ENCODE data around the gene LVRN.
"Not testable (repeated sequence)": the region's sequence is repeated elsewhere in the genome, so short reads cannot be mapped to it uniquely, and the experiment has no call there.

Gene LVRN, protein sequence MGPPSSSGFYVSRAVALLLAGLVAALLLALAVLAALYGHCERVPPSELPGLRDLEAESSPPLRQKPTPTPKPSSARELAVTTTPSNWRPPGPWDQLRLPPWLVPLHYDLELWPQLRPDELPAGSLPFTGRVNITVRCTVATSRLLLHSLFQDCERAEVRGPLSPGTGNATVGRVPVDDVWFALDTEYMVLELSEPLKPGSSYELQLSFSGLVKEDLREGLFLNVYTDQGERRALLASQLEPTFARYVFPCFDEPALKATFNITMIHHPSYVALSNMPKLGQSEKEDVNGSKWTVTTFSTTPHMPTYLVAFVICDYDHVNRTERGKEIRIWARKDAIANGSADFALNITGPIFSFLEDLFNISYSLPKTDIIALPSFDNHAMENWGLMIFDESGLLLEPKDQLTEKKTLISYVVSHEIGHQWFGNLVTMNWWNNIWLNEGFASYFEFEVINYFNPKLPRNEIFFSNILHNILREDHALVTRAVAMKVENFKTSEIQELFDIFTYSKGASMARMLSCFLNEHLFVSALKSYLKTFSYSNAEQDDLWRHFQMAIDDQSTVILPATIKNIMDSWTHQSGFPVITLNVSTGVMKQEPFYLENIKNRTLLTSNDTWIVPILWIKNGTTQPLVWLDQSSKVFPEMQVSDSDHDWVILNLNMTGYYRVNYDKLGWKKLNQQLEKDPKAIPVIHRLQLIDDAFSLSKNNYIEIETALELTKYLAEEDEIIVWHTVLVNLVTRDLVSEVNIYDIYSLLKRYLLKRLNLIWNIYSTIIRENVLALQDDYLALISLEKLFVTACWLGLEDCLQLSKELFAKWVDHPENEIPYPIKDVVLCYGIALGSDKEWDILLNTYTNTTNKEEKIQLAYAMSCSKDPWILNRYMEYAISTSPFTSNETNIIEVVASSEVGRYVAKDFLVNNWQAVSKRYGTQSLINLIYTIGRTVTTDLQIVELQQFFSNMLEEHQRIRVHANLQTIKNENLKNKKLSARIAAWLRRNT

DNA sequence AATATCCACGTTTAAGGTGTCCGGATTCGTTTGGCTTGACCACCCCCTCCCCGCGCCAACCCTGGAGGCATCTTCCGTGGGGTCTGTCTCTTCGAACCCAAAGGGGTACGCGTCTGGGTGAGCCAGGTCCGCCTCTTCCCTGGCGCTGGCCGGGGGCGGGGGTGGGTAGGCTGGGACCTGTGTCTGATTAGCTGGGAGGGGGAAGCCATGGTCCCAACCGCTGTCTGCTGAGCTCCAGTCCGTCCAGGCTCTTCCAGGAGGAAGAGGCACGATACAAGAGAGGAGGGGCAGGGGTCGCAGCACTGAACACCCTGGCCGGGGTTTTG lies at the start of gene LVRN:
Gene LVRN (plus strand): TSS at position 237 of the 326 bp plus-strand sequence. CDS start 143 bp downstream, outside the sequence.
- no peak for DNase-seq (ENCODE audit: low spot score)

DNA sequence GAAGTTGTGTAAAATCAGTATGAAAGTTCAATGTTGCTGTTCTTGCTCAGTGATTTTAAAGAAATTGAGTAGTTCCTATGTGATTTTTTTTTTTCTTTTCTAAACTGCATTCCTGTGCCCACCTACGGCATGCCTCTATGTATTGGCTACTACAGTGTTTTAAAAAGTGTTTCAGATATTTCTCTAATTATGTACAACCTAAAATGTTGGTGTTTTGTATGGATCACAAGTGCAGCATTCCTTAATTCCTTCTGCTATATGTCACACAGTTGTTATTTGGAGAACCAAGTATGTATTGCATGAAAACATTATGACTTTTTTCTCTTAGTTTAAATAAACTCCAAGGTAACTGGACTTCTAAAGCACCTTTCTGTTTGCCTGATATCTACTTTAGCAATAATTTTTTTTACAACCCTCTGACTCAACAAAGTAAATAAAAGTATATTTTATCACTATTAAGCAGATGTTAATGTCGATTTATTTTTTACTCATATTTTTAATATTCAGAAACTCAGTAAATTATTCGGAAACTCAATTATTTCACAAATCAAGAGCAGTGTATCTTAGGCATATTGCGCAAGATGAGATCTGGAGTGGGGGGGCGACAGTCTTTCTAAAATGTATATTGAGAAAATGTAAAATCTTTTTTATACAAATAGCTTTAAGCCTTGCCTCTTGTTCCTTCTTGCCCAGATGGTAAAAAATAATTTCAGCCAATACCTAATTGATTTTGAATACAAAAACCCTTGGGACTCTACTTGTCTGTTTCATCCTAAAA lies 48.5 kb upstream of the LVRN start:
- not testable (repeated sequence) for DNase-seq (ENCODE audit: low spot score)

DNA sequence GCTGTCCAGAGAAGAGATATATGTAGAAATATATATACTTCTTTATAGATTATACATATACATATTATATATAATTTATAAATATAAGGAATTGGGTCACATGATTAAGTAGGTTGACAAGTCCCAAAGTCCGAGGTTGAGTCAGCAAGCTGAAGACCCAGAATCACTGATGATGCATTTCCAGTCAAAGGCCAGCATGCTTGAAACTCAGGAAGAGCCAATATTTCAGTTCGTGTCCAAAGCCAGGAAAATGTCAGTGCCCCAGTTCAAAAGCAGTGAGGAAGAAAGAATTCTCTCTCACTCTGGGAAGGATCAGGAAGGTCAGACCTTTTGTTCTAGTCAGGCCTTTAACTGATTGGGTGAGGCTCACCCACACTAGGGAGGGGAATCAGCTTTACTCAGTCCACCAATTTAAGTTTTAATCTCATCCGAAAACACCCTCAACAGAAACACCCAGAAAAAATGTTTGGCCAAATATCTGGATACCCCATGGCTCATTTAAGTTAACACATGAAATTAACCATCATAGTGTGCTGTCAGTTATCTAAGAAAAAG lies 42.0 kb upstream of the LVRN start:
- no peak for DNase-seq (ENCODE audit: low spot score)

DNA sequence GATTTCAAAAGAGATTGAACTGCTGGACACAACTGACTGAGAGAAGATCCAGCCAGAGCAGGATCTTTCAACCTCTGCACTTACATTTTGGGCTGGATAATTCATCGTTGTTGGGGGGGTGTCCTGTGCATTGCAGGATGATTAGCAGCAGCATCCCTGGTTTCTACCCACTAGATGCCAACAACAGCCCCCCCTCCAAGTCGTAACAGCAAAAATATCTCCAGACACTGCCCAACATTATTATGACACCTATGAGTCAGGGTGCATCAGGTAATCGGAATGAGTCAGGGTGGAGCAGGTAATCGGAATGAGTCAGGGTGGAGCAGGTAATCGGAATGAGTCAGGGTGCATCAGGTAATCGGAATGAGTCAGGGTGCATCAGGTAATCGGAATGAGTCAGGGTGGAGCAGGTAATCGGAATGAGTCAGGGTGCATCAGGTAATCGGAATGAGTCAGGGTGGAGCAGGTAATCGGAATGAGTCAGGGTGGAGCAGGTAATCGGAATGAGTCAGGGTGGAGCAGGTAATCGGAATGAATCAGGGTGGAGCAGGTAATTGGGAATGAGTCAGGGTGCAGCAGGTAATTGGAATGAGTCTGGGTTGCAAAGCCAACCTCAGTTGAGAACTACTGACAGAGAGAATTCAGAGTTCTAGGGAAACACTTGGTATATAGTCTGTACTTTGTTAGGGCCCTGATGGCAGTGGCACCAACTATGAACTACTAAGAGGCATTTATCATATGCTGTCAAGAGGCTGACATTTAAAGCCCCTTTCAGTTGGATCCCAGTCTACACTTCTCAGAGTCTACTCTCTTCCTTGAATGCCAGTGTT lies 33.5 kb upstream of the LVRN start:
- DNase-seq (ENCODE audit: low spot score), result not testable (repeated sequence)

DNA sequence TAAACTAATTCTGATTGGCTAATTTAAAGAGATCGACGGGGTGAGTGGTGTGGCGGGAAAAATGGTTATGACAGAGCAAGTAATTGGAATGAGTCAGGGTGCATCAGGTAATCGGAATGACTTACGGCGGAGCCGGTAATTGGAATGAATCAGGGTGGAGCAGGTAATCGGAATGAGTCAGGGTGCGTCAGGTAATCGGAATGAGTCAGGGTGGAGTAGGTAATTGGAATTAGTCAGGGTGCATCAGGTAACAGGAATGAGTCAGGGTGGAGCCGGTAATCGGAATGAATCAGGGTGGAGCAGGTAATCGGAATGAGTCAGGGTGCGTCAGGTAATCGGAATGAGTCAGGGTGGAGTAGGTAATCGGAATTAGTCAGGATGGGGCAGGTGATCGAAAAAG lies 32.1 kb upstream of the LVRN start:
- not testable (repeated sequence) for DNase-seq (ENCODE audit: low spot score)

DNA sequence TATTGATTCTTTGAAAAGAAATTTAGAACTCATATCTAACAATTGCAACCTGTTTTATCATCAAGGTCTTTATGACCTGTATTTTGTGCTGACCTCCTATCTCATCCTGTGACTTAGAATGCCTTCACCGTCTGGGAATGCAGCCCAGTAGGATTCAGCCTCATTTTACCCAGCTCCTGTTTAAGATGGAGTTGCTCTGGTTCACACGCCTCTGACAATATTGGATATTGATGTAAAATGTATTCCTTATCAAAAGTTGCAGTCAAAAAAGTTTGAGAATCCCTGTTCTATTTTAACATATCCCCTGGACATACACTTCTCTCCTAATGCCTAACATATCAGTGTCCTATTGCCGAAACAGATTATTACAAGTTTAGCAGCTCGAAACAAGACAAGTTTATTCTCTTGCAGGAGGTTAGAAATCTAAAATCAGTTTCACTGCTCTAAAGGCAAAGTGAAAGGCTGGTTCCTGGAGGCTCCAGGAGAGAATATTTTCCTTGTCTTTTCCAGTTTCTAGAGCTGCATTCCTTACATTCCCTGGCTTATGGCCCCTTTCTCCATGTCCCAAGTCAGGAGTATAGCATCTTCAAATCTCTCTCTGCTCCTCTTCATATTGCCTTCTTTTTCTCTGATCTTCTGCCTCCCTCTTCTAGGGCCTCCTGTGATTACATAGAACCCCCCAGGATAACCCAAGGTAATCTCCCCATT lies 31.5 kb upstream of the LVRN start:
- no peak for DNase-seq (ENCODE audit: low spot score)

DNA sequence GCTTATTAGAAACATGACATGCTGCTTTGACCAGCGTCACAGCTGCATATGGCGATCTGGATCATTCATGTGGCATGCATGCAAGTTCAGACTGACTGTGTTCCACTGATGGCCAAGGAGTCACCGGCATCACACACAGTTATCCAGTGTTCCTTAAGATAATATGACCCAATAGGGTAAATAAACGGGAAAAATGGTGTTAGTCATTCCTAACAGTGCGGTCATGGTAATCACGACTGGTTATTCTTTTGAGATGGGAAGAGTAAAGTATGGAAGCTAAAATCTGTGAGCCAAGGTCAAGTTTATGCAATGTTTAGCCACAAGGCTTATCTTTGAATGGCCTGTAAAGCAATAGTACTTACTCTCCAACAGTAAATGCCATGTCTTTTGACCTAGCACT lies 29.3 kb upstream of the LVRN start:
- DNase-seq (ENCODE audit: low spot score), result no peak

DNA sequence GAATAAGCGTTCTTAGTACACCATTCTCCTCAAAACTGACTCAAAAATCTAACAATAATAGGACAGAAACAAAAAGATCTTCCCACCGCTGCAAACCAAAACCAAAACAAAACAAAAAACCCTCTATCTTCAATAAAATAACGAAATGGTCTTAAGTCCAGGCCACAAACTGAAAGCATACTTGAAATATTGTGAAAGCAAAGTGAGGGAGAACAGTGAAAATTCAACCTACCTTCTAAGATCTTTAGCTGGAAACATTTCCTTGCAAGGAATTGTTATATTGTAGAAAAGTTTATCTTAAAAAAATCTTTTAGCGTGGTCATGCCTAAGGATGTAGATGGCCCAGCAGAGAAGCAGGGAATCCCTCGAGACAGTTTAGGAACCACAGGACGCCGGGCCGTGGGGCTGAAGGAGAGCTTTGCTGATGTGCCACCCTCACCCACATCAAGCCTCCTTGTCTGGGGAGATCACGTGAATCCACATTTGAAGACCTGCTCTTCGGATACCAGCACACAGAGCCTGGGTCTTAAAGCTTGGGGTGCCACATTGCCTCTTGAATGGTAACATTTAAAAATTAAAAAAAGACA lies 27.8 kb upstream of the LVRN start:
- no peak for DNase-seq (ENCODE audit: low spot score)

DNA sequence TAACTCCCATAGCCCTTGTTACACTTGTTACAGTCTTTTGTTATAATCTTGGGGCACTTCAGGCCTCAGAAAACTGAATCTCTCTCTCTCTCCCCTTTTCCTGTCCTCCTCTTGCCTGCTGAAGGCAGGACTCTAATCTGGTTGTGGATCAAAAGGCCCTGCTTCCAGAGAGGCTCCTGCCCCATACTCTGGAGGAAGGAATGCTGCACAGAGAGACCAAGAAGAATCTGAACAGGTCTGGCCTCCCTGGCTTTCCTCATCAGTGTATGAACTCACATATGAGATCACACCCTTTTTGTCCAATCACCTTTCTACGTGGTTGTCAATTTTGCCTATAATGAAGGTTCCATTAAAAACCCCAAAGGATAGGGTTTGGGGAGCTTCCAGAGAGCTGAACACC lies 26.2 kb upstream of the LVRN start:
- DNase-seq (ENCODE audit: low spot score), result no peak

DNA sequence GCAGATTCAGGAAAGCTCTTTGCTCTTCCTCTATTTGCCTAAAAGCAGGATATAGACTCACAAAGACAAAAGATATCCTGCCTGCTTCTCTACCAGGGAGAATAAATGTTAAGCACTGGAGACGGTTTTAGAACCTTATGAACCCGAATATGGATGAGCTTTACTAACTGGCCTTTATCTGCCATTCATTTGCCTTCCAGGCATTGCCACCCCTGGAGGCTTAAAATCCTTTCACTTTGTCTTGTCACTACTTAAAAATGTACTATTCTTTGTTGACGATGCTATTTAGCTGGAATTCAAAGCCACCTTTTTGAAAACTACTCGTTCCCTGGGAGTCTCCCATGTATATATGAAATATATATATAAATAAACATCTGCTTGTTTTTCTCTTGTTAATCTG lies 23.2 kb upstream of the LVRN start:
- DNase-seq (ENCODE audit: low spot score), result no peak

DNA sequence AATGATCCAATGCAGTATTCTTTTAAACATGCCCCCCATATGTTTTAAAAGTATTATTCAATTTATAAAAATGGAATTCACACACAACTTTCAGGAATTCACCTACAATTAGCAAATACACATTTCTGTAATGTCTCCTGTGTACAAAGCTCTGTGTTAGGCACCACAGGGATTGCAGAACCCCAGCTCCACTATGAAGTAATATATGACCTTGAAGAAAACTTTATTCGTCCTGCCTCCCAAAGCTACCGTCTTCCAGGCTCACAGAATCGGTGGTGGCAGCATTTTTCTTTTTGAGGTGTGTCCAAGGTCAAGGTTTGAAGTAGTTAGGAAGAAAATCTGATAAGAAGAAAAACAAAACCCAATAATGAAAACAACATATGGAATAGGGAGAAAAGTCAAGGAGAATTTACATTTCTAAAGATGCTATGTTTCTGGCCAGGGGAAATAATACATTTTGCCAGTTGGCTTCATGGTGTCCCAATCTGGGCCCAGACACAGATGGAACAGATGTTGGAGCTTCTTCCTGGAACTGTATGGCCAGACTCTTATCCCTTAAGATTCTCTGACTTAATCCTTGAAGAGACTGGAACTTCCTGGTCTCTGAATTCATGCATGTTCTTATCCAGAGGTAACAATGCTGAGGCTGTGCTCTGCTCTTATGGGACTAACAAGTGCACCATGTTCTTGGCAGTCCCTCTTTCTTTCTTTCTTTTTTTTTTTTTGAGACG lies 22.0 kb upstream of the LVRN start:
- no peak for DNase-seq (ENCODE audit: low spot score)

DNA sequence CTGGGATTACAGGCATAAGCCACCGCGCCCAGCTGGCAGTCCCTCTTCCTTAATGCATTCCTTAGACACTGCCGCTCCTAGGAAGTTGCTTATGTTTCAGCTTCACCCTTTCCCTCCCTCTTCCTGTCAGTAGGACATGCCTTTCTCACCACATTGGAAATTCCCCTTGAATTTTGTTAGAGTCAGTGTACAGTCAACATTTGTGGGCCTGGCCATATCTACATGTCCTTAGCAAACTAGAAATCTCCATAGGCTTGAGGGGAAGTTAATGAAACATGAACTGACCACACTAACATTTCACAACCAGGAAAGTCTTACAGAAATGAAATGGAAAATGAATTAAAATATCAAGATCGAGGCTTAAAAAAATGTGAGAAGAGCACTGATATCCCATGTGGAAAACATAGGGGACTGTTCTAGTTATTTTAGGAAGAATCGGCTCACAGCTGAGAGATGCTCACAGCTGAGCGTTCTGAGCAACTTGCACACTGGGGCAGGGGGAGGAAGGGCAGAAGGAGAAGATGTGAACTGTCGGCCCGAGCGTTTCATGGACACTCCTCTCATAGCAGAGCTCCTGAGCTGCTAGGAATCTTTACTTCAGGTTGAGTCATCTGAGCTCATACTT lies 21.1 kb upstream of the LVRN start:
- peak; percentile 90 for DNase-seq (ENCODE audit: low spot score)

DNA sequence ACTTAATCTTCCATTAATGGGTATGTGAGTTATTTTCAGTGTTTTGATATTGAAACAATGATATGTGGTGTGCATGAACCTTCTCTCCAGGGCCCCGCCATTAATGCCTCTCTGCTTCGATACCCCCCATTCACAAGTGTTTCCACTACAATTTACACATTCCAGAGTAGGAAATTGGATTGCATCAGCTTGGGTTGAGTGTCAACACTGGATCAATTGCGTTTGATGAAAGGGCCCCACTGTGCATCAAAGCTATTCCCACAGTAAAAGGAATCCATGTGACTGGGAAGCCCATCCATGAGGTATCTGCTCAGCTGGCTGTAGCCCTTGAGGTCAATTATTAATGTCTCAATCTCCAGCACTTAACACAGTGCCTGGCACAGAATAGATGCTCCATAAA lies 17.8 kb upstream of the LVRN start:
- no peak for DNase-seq (ENCODE audit: low spot score)

DNA sequence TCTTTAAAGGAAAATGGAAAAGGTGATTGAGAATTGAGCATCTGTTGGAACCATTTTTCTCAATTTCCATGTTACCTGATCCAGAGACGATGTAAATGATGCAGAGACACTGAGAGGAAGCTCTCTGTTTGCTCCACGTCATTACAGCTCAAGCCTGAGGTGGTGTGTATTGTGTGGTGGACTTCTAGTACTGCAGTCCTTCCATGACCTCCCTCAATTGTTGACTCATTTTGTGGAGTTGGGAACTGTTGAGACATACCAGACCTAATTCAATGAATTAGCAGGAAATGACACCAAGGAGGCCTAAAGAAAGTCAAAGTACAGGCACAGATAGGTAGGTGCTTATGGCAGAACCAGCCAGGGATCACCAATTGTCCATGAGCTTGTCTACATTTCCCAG lies 15.6 kb upstream of the LVRN start:
- DNase-seq (ENCODE audit: low spot score), result peak; percentile 37

DNA sequence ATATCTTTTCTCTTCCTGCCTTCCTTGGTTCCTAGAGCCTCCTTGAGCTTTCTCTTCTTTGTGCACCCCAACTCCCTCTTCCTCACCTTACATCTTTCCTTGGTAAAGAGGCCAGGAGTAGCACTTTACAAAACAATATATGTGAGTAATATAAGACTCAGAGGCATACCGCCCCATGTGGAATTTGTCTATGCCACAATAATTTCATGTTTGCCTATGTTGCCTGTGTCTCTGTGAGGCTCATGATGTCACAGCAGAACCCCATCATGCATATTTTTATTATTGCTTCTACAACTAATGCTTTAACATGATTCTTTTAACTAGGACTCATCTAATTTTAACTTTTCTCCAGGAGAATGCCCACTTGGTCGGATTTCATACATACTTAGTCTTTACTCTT lies 15.0 kb upstream of the LVRN start:
- DNase-seq (ENCODE audit: low spot score), result peak; percentile 12

DNA sequence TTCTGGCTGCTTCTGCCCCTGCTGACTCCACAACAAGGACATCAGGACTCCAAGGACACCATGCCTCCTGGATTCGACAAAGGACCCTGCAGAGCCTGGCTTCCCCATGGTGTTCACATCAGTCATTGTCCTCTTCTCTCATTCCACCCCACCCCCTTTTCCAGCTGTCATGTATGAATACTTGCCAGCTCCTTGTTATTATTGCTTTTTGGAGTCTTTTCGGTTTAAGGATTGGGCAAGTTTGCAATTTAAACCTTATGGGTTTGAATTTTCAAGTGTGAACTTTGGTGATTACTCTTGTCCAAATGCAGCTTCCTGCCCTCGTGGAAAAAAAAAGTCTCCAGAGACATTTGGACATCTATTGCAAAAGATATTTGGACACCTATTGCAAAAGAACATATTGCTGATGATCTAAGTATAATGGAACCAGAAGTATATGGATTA lies 14.2 kb upstream of the LVRN start:
- DNase-seq (ENCODE audit: low spot score), result peak; percentile 41

DNA sequence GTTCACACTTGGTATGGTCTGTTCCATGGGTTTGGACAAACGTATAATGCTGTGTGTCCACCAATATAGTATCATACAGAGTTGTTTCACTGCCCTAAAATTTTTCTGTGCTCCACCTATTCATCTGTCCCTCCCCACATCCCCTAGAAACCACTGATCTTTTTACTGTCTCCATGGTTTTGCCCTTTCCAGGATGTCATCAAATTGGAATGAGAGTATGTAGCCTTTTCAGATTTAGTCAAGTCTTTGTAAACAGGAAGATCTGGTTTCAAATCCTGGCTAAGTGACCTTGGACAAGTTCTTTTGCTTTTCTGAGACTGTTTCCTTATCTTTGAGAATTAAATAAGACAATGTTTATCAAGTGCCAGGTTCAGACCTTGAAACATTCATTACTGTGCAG lies 13.2 kb upstream of the LVRN start:
- no peak for DNase-seq (ENCODE audit: low spot score)

DNA sequence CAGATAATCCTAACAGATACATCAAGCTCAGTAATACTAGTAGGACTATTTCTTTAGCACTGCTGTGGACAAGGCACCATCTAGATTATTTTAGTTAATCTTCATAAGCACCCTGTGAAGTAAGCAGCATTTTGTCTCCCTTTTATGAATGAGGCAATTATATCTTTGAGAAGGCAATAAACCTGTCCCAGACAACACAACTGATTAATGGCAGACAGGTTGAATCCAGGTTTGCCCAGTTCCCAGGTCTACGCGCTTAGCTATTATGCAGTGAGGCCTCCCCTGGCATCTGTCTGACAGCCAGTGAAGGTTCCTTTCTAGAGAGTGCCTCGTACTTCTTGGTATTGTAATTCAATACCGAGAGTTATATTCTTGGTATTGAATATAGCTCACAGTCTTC lies 9.7 kb upstream of the LVRN start:
- DNase-seq (ENCODE audit: low spot score), result no peak

DNA sequence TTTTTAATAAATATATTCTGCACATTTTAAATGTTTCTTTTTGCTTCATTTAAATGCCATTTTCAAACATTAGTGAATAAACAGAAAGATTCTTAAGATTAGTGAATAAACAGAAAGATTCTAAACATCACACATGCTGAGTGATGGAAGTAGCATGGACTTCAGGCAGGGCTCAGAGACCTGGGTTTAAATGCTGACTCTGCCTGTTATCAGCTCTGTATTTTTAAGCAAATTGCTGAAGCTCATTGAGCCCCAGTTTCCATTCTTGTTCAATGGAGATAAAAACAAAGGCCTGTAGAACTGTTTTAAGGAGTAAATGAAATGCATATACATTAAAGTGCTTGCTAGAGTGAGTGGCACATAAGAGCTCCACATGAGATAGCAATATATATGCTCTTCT lies 8.1 kb upstream of the LVRN start:
- no peak for DNase-seq (ENCODE audit: low spot score)
